ENCODE measurements around the gene ZNF609. TPM values are rescaled to one million over a fixed set of nuclear protein-coding genes. Genes with fewer than 3 reads are reported as not detected.

The ZNF609 gene
- total RNA-seq, 4 donors from 2014 or later: 19.4 to 30.5 (median 21.1) TPM

- DNase-seq (ENCODE audit: low spot score in 2 of 2): no peak
- WGBS, 2 donors: 88 to 89% methylated on average over 6 of the region's 6 CpGs
- H3K4me3 ChIP-seq (ENCODE audit: low read depth, poor library complexity, severe bottlenecking): no peak overlapping the region
- intact Hi-C loops (cut with DNase I; ENCODE audit: low total_unique reads): no loop called here
- TF ChIP-seq POLR2A (IDR thresholded peaks at IDR 0.05) (no peak), CTCF (IDR thresholded peaks at IDR 0.05) (no peak)
These were observed 112.5 kb downstream of the ZNF609 start for GRCh38 chr15:64572856-64573255.

- WGBS, 2 donors: 25 to 29% methylated on average over 1 of the region's 1 CpG
- DNase-seq (ENCODE audit: low spot score in 2 of 2): no peak
- intact Hi-C loops (cut with DNase I; ENCODE audit: low total_unique reads): no loop called here
- H3K4me3 ChIP-seq (ENCODE audit: low read depth, poor library complexity, severe bottlenecking): no peak overlapping the region
- TF ChIP-seq CTCF (IDR thresholded peaks at IDR 0.05): no peak
- no peak for TF ChIP-seq POLR2A (IDR thresholded peaks at IDR 0.05)
These were observed 114.1 kb downstream of the ZNF609 start for GRCh38 chr15:64574301-64575017.

- intact Hi-C loops (cut with DNase I; ENCODE audit: low total_unique reads): no loop called here
- TF ChIP-seq POLR2A (IDR thresholded peaks at IDR 0.05) (no peak), CTCF (IDR thresholded peaks at IDR 0.05) (no peak)
- H3K4me3 ChIP-seq (ENCODE audit: low read depth, poor library complexity, severe bottlenecking): no peak overlapping the region
- no peak for DNase-seq (ENCODE audit: low spot score in 2 of 2)
- 93 to 98% methylated on average over 9 of the region's 9 CpGs for WGBS, 2 donors
These were observed 120.5 kb downstream of the ZNF609 start for GRCh38 chr15:64580696-64581407.

- H3K4me3 ChIP-seq (ENCODE audit: low read depth, poor library complexity, severe bottlenecking): no peak overlapping the region
- 91 to 100% methylated on average over 2 of the region's 2 CpGs for whole genome bisulfite sequencing, 2 donors
- intact Hi-C loops (cut with DNase I; ENCODE audit: low total_unique reads): no loop called here
- no peak for DNase-seq (ENCODE audit: low spot score in 2 of 2)
- TF ChIP-seq POLR2A (IDR thresholded peaks at IDR 0.05): no peak
- no peak for TF ChIP-seq CTCF (IDR thresholded peaks at IDR 0.05)
These were observed 121.0 kb downstream of the ZNF609 start for GRCh38 chr15:64581408-64581761.

- DNase-seq (ENCODE audit: low spot score in 2 of 2): no peak
- no peak overlapping the region for H3K4me3 ChIP-seq (ENCODE audit: low read depth, poor library complexity, severe bottlenecking)
- TF ChIP-seq POLR2A (IDR thresholded peaks at IDR 0.05) (no peak), CTCF (IDR thresholded peaks at IDR 0.05) (no peak)
- intact Hi-C loops (cut with DNase I; ENCODE audit: low total_unique reads): no loop called here
- WGBS, 2 donors: 89 to 90% methylated on average over 3 of the region's 3 CpGs
These were observed 121.8 kb downstream of the ZNF609 start for GRCh38 chr15:64582202-64582601.

Data from lower leg skin (tissue), 4 donors.